HepG2 (cell line): ENCODE results near the gene LYST. TPM values are rescaled to one million over a fixed set of nuclear protein-coding genes. Genes with fewer than 3 reads are reported as not detected.

Experiments used
- CHD4 ChIP-seq: fragments of 200-600 bp; sonication (generic); IDR thresholded peaks from 2 replicates; pipeline ENCODE4 v1.7.0; 2017; ENCODE audit warnings: mild to moderate bottlenecking, low read length, borderline replicate concordance
- E2F5 ChIP-seq: sonication (generic); formaldehyde crosslinking; conservative IDR thresholded peaks from 2 replicates; pipeline ENCODE4 v1.4.0; 2020; ENCODE audit warnings: missing genetic modification reagents
- FOXA1 ChIP-seq, 2 experiments: fragments of 450-650 bp in 1 of 2; sonication (generic) in 1 of 2; formaldehyde crosslinking in 1 of 2; IDR thresholded peaks; 2 replicates each; pipeline versions ENCODE4 v1.4.0 to v1.6.1; 2016 to 2020; ENCODE audit warnings: missing genetic modification reagents in 1 of 2
- HOMEZ ChIP-seq: IDR thresholded peaks from 2 replicates; pipeline ENCODE4 v1.6.1; 2016; ENCODE audit warnings: low read depth
- IRF1 ChIP-seq: sonication (generic); formaldehyde crosslinking; IDR thresholded peaks from 2 replicates; pipeline ENCODE4 v1.4.0; 2020; ENCODE audit warnings: low read depth, mild to moderate bottlenecking, missing genetic modification reagents
- KLF15 ChIP-seq: sonication (generic); formaldehyde crosslinking; IDR thresholded peaks from 2 replicates; pipeline ENCODE4 v1.8.1; 2023; ENCODE audit warnings: borderline replicate concordance, mild to moderate bottlenecking, inconsistent platforms, missing genetic modification reagents, mixed read lengths
- MAFG ChIP-seq: sonication (generic); formaldehyde crosslinking; IDR thresholded peaks from 2 replicates; pipeline ENCODE4 v1.5.1; 2020; ENCODE audit warnings: mild to moderate bottlenecking, missing genetic modification reagents
- PREB ChIP-seq: sonication (generic); formaldehyde crosslinking; IDR thresholded peaks from 2 replicates; pipeline ENCODE4 v1.4.0; 2020; ENCODE audit warnings: missing genetic modification reagents
- RFXANK ChIP-seq: IDR thresholded peaks from 2 replicates; pipeline ENCODE4 v1.6.1; 2016
- TFDP1 ChIP-seq: IDR thresholded peaks from 2 replicates; pipeline ENCODE4 v1.6.1; 2016; ENCODE audit warnings: missing compliant biosample characterization, missing genetic modification reagents, borderline replicate concordance
- ZBTB38 ChIP-seq: sonication (generic); formaldehyde crosslinking; IDR thresholded peaks from 2 replicates; pipeline ENCODE4 v1.5.1; 2020; ENCODE audit warnings: mild to moderate bottlenecking, missing genetic modification reagents
- ZMAT3 ChIP-seq: sonication (generic); formaldehyde crosslinking; conservative IDR thresholded peaks from 2 replicates; pipeline ENCODE4 v1.7.0; 2021; ENCODE audit warnings: missing genetic modification reagents
- ZNF318 ChIP-seq: sonication (generic); formaldehyde crosslinking; IDR thresholded peaks from 2 replicates; pipeline ENCODE4 v1.4.0; 2020; ENCODE audit warnings: mild to moderate bottlenecking, missing genetic modification reagents
- ZNF720 ChIP-seq: sonication (generic); formaldehyde crosslinking; IDR thresholded peaks from 2 replicates; pipeline ENCODE4 v1.4.0; 2020; ENCODE audit warnings: missing genetic modification reagents
- ZSCAN20 ChIP-seq: sonication (generic); formaldehyde crosslinking; IDR thresholded peaks from 2 replicates; pipeline ENCODE4 v1.4.0; 2020; ENCODE audit warnings: missing genetic modification reagents, mild to moderate bottlenecking, borderline replicate concordance
- polyA plus RNA-seq, 8 experiments: library from polyadenylated mRNA; depleted of rRNA in 3 of 8; stranded (reverse) in 7 of 8; unstranded in 1 of 8; fragments of >200 nt; fragmentation: Illumina TruSeq in 4 of 8; extraction: Trizol in 4 of 8; gene quantifications; 2 replicates each; pipeline versions ENCODE4 v1.2.1 to v1.2.3, GENCODE V29; 2011 to 2016; ENCODE audit warnings: low read depth in 4 of 8, missing spikeins in 1 of 8, mixed read lengths in 1 of 8; ENCODE audit not compliant: insufficient read depth in 1 of 8
- total RNA-seq, 5 experiments: library from RNA; depleted of rRNA; stranded (reverse); fragments of >200 nt; fragmentation: Illumina TruSeq; extraction: Trizol; gene quantifications; 2 replicates each; pipeline ENCODE4 v1.2.3, GENCODE V29; 2016; ENCODE audit warnings: low read depth in 1 of 5

LYST gene
- total and polyA plus RNA-seq, 2 of the 13 experiments (the other 11 are each of a cell fraction or from before 2014, with no cell fraction given): 0.91 to 2.5 TPM

GRCh38 chr1:235866205-235866912 is at the start of gene LYST (continued):
- TF ChIP-seq ZBTB38 (peak; percentile 70; the same call in 1 of the 2 replicates), E2F5 (CRISPR knock-in tag) (no peak), ZNF318 (CRISPR knock-in tag) (no peak), KLF15 (CRISPR knock-in tag) (no peak), HOMEZ (CRISPR knock-in tag) (peak; percentile 9; the same call in 1 of the 2 replicates), ZSCAN20 (peak; percentile 62; the same call in 1 of the 2 replicates), PREB (CRISPR knock-in tag) (no peak), RFXANK (CRISPR knock-in tag) (no peak), CHD4 (no peak), MAFG (no peak), IRF1 (no peak), TFDP1 (no peak), ZMAT3 (CRISPR knock-in tag) (no peak), ZNF720 (CRISPR knock-in tag) (no peak), FOXA1 (IDR thresholded peaks at IDR 0.05) (no peak), FOXA1 (CRISPR knock-in tag; IDR thresholded peaks at IDR 0.05) (no peak)
